GM19467 (cell line): ENCODE data around the gene DUOXA1.

Experiments
- ATAC-seq: cut with Tn5 transposase; IDR thresholded peaks from one replicate; pipeline ENCODE4 v1.9.1; 2021; ENCODE audit warnings: mild to moderate bottlenecking, moderate library complexity; ENCODE audit not compliant: unreplicated experiment

Gene DUOXA1

DNA sequence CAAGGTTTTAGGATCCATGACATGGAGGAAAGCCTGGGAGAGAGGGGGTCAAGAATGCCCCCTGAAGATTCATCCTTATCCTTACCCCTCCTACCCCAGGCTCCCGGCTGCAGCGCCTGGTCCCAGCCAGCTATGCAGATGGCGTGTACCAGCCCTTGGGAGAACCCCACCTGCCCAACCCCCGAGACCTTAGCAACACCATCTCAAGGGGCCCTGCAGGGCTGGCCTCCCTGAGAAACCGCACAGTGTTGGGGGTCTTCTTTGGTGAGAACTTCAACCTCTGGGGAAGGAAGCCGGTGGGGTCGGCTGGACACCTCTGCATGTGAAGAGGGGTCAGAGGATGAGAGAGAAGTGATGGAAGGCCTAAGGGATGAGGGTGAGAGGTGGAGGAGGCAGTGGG, 4.4 kb upstream of the DUOXA1 start:
- no peak for ATAC-seq

DNA sequence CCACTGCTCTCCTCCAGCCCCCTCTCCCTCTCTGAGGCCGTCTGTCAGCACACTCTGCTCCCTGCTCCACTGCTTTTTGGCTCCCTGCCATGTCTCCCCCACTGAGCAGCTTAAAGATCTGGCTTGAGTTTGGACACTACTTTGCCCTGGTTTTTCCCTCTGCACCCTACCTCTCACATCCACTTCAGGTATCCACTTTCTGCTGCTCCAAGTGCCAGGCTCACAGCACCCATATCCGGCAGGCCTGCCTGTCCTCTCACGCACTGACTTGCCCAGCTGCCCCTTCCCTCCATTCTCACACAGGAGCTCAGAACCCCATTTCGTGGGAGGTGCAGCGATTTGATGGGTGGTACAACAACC, 3.9 kb upstream of the DUOXA1 start:
- no peak for ATAC-seq

DNA sequence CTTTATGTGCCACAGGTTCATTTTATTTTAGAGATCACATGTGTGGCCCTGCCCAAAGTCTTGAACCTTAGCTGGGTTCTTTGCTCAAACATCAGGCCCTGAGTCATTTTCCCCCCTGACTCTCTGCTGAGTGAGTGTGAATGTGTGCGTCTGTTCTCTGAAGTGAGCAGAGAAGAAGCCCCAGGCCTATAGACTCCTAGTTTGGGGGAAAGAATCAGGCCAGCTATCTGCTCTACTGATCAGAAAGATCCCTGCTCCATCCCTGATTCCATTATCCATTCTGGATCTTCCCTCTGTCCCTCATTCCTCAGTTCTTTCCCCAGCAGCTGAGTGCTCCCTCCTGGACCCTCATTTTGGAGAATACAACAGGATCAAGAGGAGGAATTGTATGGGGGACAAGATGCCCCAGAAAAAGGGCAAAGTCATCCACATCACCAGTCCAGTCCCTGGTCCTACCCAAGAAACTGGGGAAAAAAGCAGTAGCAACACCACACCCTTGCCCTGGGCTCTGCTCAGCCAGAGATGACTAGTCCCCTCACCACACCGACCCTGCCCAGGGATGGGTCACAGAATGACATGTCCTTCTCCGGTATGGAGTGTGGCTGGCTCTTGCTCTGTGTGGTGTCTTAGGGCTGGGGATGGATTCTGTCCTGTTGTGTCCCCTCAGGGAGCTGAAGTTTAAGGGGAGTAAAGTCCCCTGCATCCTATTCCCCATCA, 3.3 kb upstream of the DUOXA1 start:
- ATAC-seq = no peak

DNA sequence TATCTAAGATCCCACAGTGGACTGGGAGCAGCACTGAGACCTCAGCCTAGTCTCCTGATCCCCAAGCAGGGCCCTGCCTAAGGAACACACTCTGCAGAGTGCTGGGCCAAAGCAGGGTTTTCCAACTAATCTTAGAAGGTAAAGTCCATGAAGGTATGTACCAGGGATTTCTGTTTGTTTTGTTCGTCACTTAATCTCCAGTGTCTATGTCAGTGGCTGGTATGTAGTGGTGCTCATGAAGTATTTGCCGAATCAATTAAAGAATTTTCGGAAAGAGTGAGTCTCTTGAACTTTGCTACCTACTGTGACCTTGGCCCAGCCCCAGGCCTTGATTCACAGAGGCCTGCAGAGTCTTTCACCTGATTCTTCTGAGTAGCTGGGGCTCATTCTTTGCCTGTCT, 1.8 kb upstream of the DUOXA1 start:
- no peak for ATAC-seq

DNA sequence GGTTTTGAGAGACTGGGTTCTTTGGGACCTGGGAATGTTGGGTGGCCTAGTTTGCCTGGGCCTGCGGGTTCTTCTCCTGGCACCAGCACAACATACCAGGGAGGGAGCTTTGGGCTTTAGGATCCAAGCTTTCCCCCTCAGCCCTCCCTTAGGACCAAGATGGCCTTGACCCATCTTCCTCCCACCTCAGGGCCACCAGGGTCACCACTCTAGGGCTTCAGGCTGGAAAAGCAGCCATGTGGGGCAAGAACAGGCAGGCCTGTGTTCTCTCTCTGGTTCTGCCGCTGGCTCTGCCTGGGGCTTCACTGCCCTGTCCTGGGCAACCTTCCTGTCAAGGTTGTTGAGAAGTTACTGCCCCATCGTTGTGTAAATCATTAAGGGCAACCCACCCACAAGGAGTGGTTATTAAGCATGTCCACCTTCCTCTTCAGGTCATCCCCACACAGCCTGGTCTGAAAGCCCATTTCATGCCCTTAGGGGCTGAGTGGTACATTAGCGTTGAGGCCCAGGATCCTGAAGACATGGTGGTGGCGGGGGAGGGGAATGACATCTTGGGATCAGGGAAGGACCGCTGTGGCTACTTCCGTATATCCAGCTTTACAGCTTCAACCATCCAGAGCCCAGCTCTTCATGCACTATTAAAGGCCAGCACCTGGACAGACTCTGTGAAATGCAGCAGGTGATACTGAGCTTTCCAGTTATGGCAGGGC, 767 bp upstream of the DUOXA1 start:
- no peak for ATAC-seq

DNA sequence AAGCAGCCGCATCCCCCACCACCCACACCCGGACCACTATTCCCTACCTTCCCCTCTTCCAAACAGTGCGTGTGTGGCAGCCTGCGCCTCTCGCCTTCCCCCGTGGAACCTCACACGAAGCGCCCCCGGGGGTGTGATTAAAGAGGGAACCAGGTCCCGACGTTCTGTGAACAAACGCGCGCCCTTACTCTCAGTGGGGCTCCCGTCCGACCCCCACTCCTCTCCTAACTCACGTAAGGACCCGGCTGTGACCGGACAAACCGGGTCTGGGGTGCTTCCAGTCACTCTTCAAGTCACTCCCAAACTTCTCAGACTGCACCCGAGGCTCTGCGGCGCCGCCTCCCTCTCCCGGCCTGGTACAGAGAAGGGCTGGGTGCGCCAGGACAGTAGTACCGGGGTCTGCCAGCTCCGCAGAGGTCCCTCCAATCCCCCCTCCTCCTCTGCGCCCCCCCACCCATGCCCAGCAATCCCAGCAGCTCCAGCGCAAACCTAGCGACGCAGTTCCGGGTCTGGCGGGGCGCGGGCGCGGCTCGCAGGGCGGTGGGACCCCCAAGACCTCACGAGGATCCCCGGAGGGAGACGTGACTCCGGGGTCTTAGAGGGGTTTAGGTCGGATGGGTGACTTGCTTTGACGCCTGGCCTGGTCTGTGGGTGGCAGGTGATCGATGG, 574 bp downstream of the DUOXA1 start:
- ATAC-seq = no peak

DNA sequence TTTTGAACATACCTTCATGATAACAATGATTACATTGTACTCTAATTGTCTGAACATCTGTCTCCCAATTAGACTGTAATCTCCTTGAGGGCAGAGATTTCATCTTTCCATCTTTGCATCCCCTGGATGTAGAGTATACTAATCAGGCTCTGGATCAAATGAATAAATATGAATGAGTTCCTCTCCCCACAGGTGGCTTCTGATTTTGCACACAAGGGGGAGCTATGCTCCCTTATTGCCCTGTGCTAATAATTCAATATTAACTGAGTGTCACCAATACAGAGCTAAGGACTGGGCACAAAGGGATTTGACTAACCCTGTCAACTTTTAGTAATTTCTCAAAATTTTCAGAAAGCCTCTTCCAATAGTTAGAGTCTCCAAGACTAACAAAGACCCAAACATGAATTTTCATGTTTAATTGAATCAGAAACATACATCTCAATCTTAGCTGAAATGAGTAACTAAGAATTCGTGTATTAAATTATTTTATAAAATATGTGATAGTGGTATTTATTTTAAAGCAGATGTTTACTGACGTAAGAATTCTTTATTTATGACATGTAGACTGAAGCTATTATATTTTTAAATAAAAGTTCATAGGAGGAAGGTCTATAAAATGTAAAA, 3.0 kb downstream of the DUOXA1 start:
- no peak for ATAC-seq

DNA sequence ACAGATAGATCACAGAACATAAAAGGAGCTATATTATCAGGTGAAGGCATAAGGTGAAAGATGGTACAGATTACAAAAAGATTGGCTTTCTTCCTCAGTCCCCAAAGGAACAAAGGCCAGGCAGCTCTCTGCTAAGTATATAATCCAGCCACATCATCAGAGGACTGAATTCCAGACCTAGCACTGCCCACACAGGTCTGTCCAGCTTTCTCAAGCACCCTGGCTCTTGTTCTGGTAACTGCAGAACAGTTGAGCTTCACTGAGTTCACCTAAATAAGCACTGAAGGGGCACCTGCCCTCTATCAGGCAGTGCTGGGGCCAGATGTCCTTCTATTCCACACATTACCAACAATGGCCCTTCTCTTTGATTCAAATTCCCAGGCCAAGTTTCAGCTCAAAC, 6.3 kb downstream of the DUOXA1 start:
- ATAC-seq = no peak

DNA sequence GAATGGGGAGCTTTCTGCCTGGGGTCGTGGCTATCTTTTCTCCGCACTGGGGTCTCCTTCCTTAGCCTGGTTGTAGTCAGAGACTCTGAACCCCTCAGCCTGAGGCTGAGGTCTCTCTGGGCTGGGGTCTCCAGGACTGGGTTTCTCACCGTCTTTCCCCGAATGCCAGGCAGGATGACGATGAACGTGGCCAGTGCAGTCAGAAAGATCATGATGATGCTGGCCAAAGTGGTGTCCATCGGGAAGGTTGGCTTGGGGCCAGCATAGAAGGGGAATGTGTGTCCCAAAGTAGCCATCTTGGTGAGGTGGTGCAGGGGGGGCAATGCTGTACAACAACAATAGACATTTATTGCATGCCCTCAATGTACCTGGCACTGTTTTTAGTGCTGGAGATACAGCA, 7.0 kb downstream of the DUOXA1 start:
- ATAC-seq = no peak

DNA sequence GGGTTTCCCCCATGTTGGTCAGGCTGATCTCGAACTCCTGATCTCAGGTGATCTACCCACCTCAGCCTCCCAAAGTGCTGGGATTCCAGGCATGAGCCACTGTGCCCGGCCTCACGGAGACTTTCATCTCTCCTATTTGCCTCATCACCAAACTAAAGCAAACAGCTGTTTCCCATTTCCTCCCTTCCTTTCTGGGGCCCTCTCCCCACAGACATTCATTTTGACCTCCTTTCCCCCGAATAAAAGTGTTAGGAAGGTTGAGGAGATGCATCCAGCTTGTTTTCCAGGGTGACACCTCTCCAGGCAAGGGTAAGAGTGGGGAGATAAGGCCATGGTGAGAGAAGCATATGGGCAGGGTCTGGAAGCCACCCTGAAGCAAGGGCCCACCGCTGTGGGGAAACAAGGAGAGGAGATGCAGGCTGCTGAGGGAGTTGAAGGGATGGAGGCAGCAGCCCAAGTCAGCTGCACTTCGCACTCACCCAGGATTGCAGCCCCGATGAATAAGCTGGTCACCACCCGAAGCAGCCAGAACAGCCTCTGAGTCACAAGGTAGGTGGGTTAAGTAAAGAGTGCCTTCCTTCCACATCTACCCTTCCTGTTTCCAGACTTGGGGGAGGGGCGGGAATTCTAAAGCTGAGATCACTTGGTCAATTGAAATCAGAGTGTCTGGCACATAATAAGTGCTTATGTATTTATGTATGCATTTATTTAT, 7.8 kb downstream of the DUOXA1 start:
- ATAC-seq = no peak

DNA sequence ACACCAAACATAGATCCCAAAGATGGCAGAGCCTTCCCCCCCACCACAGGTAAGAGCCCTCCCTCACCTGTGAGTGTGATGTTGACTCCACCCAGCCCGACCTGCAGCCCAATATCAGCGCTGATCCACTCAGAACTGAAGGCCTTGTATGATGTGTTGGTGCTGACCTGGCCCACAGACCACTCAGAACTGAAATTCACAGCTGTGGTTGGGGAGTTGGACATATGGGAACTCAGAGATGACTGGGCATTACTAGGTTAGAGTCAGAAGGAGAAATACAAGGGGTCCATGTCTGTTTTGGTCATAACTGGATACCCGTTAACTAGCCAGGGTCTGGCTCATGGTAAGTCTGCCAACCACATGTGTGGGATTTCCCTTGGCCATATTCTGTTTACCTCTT, 8.7 kb downstream of the DUOXA1 start:
- ATAC-seq = no peak

DNA sequence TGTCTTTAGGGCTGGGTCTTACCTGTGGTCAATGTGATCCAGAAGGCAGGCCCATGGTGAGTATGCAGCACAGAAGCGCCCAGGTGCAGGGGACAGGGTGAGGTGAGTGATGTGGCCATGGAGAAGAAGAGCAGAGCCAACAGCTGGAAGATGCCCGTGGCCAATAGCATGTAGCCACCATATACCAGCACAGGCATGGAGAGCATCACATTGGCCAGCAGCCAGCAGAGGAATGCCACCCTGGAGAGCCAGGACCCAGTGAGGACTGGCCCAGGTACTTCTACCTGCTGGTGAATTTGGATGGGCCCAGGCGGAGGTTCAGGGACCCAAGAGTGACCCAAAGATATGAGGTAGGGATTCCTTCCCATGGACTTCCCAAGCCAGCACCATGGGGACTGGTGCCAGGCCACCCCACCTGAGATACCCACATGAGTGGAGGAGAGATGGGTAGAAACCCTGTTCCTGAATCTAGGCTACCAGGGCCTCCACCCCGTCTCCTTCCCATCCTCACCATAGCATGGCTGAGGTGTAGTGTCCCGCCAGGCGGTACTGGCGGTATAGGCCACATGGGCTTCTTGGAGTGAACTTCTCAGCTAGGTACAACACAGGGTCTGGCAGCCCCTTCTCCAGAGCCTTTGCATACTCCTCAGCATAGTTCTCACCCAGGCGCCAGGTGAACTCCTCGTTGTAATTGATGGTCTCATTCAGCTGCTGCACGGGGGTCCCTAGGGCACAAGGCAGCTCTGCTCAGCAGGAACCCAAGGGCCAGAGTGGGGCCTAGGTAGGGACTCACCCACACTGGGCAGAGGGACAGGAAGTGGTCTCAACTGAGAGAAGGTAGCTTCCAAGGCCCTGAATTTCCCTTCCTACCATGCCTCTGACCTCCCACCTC, 9.4 kb downstream of the DUOXA1 start:
- no peak for ATAC-seq

DNA sequence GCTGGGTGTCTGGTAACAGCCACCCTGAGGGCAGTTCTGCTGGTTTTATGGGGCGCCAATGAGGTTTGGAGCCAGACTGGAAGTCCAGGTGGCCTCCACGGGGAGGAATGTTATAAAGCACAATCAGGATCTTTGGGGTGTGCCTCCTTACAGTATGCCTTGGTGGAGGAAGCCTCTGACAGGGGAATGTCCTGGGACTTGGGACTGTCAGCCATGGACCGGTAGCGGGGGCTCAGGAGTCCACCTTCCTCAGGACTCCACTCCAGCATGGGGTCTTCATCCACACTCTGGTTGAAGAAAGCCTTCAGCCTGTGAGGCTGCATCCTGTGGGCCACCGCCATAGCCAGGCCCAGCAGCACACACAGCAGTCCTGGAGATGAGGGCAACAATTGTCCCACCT, 10.7 kb downstream of the DUOXA1 start:
- ATAC-seq = no peak

DNA sequence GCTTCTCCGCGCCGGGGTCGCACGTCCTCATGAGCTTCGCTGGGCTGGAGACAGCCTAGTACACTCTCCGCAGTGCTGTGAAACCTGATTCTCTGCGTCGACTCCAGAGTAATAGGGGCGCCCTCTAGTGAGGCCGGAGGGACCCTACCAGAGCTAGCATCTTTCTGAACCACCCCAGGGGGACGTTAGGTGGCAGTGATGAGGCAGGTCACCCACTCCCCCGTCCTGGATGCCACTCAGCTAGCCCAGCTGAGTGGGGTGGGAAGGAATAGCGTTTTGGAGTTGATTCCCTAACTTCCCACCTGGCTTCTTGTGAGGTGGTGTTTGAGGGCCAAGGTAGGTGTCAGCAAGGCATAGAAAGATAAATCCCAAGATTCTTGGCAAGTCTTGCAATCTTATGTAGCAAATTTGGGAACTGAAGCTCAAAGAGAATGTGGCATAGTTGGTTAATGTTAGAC, 11.5 kb downstream of the DUOXA1 start:
- peak; percentile 89 for ATAC-seq

DNA sequence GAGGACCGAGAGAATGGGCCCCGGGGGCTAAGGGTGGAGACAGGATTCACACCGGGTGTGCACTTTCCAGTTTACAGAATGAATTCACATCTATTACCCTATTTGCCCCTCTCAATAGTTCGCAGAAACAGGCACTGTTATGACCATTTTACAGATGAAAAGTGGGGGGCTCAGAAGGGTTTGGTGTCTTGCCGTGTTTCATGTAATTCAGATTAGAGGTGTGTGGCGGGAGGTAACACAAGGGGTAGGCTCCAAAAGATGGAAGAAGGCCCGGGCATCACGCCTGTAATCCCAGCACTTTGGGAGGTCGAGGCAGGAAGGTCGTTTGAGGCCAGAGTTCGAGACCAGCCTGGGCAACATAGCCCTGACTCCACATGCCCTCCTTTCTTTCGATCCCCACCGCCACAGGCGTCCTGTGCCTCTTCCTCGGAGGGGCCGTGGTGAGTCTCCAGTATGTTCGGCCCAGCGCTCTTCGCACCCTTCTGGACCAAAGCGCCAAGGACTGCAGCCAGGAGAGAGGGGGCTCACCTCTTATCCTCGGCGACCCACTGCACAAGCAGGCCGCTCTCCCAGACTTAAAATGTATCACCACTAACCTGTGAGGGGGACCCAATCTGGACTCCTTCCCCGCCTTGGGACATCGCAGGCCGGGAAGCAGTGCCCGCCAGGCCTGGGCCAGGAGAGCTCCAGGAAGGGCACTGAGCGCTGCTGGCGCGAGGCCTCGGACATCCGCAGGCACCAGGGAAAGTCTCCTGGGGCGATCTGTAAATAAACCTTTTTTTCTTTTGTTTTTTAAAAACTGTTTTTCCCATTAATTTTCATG, 12.2 kb downstream of the DUOXA1 start:
- no peak for ATAC-seq

DNA sequence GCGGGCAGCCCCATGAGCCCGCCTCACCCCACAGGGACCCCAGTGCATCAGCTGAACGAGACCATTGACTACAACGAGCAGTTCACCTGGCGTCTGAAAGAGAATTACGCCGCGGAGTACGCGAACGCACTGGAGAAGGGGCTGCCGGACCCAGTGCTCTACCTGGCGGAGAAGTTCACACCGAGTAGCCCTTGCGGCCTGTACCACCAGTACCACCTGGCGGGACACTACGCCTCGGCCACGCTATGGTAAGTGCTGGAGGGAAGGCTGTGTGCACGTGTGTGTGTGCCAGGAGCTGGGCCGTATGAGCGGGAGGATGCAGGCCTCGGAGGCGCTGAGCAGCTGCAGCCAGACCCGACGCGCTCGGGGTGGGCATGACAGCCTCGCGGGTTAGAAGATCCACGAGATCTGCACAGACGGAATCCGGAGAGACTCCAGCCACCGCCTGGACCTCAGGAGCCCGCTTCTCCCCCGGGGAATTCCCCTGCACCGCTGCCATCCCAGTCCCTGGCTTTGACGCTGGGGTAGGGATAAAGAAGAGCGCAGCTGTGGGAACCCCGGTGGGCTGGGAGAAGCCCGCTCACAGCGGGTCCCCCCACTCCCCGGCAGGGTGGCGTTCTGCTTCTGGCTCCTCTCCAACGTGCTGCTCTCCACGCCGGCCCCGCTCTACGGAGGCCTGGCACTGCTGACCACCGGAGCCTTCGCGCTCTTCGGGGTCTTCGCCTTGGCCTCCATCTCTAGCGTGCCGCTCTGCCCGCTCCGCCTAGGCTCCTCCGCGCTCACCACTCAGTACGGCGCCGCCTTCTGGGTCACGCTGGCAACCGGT, 13.0 kb downstream of the DUOXA1 start:
- ATAC-seq = no peak

DNA sequence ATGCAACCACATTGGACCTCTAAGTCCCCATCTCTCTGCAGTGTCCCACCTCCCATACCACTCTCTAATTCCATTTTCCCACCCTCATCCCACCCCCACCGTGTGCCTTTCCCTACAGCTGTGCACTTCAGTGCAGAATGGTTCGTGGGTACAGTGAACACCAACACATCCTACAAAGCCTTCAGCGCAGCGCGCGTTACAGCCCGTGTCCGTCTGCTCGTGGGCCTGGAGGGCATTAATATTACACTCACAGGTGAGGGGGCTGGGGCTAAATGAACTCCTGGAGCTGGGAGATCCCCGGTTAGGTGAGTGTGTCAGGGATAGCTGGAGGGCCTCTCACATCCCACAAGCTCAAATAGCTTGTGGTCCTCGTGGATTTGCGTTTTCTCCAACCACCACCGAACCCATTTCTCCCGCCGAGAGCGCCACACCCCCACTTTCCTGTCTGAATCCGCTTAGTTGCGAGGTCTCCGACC, 13.6 kb downstream of the DUOXA1 start:
- no peak for ATAC-seq

DNA sequence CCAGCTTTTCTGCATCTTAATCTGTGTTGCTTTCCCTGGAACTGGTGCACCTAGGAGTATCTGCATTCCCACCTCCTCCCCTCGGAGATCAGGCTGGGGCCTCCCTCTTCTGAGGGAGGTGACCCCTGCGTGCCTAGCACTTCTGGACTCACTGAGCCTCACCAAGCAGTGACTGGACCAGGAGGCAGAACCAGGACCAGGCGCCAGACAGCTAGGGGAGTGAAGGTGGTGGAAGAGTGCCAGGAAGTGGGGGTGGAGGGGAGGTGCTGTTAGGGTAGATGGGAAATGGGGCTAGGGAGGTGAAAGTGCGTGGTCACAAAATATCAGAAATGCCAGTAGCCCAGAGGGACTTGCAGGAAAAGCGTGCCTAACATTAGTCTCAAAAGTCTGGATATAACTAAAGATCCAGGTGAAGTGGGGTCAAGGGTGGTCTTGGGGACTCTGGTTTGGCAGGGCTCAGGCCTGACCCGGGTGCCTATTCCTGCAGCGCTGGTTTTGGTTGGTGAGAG, 14.3 kb downstream of the DUOXA1 start:
- ATAC-seq = no peak
